ENCODE measurements around the gene TAS1R2. TPM values are rescaled to one million over a fixed set of nuclear protein-coding genes. Genes with fewer than 3 reads are reported as not detected.

TAS1R2 gene
- not detected for total RNA-seq

DNA sequence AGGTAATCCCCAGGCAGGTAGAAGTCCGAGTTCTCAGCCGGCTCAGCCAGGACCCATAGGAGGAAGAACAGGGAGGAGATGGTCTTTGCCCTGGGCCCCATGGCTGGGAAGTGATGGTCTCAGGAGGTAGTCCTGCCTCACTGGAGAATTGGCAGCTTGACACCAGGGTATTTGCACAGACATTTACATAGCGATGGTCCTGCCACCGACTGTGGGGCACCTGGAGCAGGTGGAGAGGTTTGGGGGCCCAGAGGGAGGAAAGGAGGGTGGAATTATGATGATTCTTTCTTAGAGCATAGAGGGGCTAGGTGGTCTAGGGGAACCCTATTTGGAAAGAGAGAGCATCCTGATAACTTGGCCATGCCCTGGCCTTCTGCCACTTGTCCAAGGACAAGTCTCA lies at the start of gene TAS1R2:
Gene TAS1R2, minus strand, starts transcription at position 101 of the 400 bp plus-strand sequence. Its CDS starts 0 bp downstream, at position 101.
- intact Hi-C loops (cut with DNase I; ENCODE audit: low total_unique reads), result loop anchor here (10.0 kb wide), 1 partner anchor 1165 kb away; no protein-coding TSS in a partner anchor
- Histone ChIP-seq H3K9me3 (no peaks in the 10 kb centered on the region), H3K4me3 (no peak within 1 kb of the TSS), H3K36me3 (no peaks in the 10 kb centered on the region), H3K27ac (no peak within 1 kb of the TSS), H3K27me3 (peaks cover 0 to 5% of the 10 kb centered on the region in 2 donors), H3K4me1 (no peaks in the 10 kb centered on the region)
- TF ChIP-seq, protein P1, sequence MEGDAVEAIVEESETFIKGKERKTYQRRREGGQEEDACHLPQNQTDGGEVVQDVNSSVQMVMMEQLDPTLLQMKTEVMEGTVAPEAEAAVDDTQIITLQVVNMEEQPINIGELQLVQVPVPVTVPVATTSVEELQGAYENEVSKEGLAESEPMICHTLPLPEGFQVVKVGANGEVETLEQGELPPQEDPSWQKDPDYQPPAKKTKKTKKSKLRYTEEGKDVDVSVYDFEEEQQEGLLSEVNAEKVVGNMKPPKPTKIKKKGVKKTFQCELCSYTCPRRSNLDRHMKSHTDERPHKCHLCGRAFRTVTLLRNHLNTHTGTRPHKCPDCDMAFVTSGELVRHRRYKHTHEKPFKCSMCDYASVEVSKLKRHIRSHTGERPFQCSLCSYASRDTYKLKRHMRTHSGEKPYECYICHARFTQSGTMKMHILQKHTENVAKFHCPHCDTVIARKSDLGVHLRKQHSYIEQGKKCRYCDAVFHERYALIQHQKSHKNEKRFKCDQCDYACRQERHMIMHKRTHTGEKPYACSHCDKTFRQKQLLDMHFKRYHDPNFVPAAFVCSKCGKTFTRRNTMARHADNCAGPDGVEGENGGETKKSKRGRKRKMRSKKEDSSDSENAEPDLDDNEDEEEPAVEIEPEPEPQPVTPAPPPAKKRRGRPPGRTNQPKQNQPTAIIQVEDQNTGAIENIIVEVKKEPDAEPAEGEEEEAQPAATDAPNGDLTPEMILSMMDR (IDR thresholded peaks at IDR 0.05), result no peak
- TF ChIP-seq POLR2A (IDR thresholded peaks at IDR 0.05), result no peak
- no peak for TF ChIP-seq POLR2AphosphoS5 (IDR thresholded peaks at IDR 0.05)
- no peak for DNase-seq (ENCODE audit: low spot score in 2 of 2)

DNA sequence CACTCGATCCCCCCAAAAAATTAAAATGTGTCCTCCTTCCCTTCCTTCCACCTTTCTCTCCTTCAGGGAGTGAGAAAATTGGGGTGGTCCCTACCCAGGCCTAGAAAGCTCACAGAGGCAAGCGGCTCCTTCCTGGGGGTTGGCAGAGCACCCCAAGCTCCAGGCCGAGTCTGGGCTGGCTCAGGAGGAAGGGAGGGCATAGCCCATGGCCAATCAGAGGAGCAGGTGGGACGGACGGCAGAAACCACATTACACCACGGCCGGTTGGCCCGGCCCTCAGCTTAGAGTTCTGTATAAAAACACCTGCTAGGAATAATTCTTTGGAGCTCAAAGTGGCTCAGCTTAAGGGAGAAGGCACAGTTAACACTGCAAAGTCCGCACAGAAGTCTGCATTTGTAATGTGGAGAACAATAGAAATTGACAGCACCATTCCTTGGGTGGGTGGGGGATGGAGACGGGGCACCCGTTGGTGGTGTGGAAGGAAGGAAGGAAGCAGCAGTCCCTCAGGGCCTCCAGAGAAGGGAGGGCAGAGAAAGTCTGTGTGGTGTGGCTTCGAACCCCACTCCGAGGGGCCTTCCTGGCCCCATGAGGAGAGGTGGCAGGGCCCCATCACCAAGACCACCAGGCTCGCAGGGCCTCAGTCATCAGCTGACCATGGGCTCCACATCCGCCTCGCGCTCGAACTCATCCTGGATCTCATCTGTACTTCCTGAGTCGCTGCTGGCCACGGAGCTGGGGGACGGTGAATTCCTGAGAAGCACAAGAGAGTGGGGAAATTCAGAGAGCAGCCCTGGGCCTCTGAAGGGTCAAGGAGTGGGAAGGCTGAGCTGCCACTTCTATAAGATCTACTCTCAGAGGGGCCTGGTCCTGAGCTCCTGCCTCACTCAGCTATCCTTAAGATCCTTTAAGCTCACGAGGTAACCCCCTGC lies 48.7 kb upstream of the TAS1R2 start:
- intact Hi-C loops (cut with DNase I; ENCODE audit: low total_unique reads), result loop anchor here (5.0 to 10.0 kb wide), 2 partner anchors 49 to 167 kb away; partner anchors contain the start of gene IFFO2
- TF ChIP-seq POLR2A (IDR thresholded peaks at IDR 0.05), result no peak
- no peak for TF ChIP-seq POLR2AphosphoS5 (IDR thresholded peaks at IDR 0.05)
- TF ChIP-seq, protein P1 (IDR thresholded peaks at IDR 0.05), result no peak
- no peaks in the 10 kb centered on the region for H3K36me3 ChIP-seq
- peak overlapping the region; percentile 71 to 85 for H3K27ac ChIP-seq
- H3K9me3 ChIP-seq, result no peaks in the 10 kb centered on the region
- H3K4me1 ChIP-seq, result peaks cover 0 to 9% of the 10 kb centered on the region in 2 donors
- H3K27me3 ChIP-seq, result no peaks in the 10 kb centered on the region
- H3K4me3 ChIP-seq, result no peak overlapping the region
- DNase-seq (ENCODE audit: low spot score in 2 of 2), result no peak

DNA sequence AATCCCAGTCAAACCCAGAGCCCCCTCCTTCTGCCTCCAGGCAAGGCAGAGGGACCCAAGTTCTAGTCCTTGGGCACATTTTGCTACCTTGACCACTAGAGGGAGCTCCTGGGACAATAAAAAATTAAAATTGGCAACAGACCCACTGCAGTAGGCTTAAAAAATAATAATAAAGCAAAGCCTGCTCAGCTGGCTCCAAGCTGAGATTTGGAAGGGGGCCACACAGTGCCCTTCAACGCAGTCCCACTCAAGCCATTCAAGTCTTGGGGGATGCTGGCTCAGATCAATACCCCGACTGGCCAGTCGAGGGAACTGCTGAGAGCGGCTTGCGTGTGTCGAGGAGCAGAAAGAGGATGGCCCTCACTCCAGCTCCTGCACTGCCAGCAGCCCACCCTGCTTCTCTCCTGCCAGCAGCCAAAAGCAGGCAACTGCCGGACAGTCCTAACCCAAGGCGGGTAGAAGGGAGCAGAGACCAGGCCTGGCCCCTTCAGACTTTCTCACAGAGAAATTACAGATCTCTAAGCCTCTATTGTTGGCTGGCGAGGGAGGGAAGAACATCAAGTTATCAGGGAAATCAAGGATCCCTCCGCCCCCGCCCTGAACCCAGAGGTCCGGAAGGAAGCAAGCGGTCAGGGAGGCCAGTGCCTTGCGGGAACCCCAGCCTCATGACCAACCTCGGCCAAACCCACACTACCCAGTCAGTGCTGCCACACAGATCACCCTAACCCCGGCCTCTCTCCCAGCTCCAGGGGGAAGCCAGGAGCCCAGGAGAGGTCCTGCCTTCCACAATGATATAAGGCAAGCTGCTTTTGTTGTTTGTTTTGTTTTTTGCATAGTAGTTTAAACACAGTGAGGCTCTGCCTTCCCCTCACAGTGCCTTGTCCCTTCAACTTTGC lies 47.8 kb upstream of the TAS1R2 start:
- TF ChIP-seq, protein P1 (IDR thresholded peaks at IDR 0.05), result peak; percentile 88 to 95 (median 94)
- TF ChIP-seq POLR2A (IDR thresholded peaks at IDR 0.05) (no peak), POLR2AphosphoS5 (IDR thresholded peaks at IDR 0.05) (peak in 2 of 3 donors; percentile 10 to 39)
- no peaks in the 10 kb centered on the region for H3K27me3 ChIP-seq
- no peaks in the 10 kb centered on the region for H3K36me3 ChIP-seq
- no peaks in the 10 kb centered on the region for H3K9me3 ChIP-seq
- intact Hi-C loops (cut with DNase I; ENCODE audit: low total_unique reads), result loop anchor here (5.0 to 10.0 kb wide), 2 partner anchors 50 to 168 kb away; partner anchors contain the start of gene IFFO2
- H3K4me3 ChIP-seq, result peak overlapping the region in 1 of 3 donors; percentile 12
- H3K27ac ChIP-seq, result peak overlapping the region; percentile 71 to 85
- DNase-seq (ENCODE audit: low spot score in 2 of 2), result peak in 1 of 2 donors; percentile 68
- H3K4me1 ChIP-seq, result peaks cover 0 to 8% of the 10 kb centered on the region in 2 donors

DNA sequence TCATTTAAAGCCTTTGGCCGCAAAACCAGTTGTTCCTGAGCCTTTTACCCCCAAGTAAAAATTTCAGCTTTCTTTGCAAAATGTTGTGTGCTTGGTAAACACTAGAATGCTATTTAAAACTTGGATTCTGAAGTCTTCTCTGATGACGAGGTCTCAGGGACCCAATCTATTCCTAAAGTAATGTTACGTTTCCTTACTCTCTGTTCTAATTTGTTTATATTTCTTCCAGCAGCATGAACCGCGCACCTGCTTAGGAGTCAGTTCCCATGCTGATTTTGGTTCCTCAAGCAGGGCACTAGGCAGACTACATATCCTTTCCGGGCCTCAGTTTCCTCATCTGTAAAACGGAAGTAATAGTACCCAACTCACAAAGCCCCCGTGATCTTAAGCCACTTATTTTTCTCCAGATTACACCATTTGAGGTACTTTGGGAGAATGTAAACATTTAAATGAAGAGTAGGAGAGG lies 43.9 kb upstream of the TAS1R2 start:
- Histone ChIP-seq H3K36me3 (no peaks in the 10 kb centered on the region), H3K4me1 (peaks cover 0 to 8% of the 10 kb centered on the region in 2 donors), H3K4me3 (peak overlapping the region; percentile 65 to 97 (median 73)), H3K9me3 (no peaks in the 10 kb centered on the region), H3K27me3 (no peaks in the 10 kb centered on the region), H3K27ac (peak overlapping the region; percentile 90 to 96)
- TF ChIP-seq POLR2A (IDR thresholded peaks at IDR 0.05) (no peak), POLR2AphosphoS5 (IDR thresholded peaks at IDR 0.05) (no peak)
- TF ChIP-seq, protein P1 (IDR thresholded peaks at IDR 0.05), result no peak
- intact Hi-C loops (cut with DNase I; ENCODE audit: low total_unique reads), result loop anchor here (10.0 kb wide), 1 partner anchor 171 kb away; no protein-coding TSS in a partner anchor
- DNase-seq (ENCODE audit: low spot score in 2 of 2), result no peak
